CD4-positive, alpha-beta T cell treated with Interleukin-4 for 4 hours (primary cell): ENCODE data around the gene BRSK2.

ENCODE experiments used
- DNase-seq: peaks from one replicate; pipeline ENCODE4 v3.0.0-alpha.2; 2020

Gene BRSK2

DNA sequence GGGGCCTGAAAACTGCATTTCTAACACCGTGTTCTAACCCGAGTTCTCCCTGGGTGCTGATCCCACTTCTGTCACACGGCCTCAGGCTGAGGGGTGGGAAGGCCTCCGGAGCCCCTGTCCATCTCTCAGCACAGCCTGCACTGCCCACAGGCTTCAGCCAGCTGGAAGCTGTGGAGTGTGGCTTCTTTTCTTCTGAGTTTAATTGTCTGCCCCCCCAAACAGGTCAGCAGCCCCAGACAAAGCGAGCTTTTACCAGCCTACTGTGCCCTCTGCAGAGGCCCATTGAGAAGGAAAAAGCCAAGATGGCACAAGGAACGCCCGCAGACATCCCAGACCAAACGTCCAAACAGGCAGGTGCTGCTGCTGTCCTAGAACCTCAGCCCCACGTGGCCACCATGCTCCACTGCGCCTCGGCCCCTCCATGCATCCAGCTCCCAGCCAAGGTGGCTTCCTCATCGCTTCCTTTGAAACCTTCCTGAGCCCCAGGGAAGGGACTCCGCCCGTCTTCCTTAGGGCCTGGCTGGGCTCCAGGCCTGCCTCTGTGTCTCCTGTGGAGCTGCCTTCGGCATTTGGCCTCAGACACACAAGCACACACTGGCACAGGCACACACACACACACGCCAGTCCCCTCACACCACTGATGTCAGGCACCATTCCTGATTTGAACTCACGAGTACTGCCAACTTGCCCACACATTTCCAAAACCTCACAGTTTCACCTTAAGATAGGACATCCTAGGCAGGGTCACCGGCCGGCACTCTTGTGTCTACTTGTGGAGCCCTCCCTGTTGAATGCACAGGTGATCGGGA lies 95.2 kb downstream of the BRSK2 start:
- no peak for DNase-seq

DNA sequence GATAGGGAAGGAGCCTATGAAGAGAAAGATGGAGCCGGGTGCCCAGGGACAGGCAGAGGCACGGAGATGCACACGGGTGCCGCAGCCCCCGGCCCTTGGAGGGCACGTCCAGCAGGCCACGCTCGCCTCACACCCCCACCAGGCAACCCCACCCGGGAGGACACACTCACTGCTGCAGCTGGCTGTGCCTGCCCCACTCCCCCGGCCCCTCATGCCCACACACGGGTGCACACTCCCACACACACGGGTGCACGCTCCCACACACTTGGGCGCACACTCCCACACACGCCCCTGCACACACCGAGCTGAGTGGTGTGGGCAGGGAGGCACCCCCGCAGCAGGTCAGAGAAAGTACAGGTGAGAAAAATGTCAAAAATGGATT lies 95.8 kb downstream of the BRSK2 start:
- no peak for DNase-seq

DNA sequence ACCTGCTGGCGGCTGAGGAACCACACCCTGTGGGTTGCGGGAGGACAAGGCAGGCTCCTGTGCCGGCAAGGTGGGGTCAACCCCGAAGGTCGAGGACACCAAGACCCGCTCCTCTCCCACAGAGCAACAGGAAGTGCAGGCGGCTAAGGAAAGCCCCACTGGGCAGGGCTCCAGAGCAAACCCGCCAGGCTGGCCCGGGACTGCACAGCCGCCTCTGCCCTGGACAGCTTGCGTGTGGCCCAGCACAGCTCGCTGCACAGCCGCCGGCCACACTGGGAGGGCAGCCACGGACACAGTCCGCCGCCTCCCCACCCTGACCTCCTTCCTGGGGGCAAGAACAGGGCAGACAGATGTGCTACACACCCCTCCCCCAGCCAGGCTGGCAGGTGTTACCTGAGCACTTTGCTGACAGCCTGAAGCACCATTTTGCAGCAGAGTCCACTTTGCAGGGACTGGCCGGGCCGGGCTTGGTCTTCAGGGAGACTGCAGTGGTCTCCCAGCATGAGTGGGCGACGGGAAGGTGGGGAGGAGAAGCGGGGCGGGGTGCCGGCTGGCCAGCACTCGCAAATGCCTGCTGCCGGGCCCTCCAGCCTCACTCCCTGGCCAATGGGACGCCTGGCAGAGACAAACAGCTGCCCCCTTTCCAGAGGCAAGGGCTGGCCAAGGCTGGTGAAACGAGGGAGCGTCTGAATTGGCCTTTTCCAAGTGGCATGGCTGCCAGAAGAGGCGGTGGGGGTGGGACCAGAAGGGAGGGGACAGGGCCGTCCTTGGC lies 96.5 kb downstream of the BRSK2 start, which contains the start of gene MOB2:
TSS of gene MOB2 (minus strand) at position 726 of the 772 bp plus-strand sequence. CDS start at position 503, 223 bp downstream.
- DNase-seq, result no peak

DNA sequence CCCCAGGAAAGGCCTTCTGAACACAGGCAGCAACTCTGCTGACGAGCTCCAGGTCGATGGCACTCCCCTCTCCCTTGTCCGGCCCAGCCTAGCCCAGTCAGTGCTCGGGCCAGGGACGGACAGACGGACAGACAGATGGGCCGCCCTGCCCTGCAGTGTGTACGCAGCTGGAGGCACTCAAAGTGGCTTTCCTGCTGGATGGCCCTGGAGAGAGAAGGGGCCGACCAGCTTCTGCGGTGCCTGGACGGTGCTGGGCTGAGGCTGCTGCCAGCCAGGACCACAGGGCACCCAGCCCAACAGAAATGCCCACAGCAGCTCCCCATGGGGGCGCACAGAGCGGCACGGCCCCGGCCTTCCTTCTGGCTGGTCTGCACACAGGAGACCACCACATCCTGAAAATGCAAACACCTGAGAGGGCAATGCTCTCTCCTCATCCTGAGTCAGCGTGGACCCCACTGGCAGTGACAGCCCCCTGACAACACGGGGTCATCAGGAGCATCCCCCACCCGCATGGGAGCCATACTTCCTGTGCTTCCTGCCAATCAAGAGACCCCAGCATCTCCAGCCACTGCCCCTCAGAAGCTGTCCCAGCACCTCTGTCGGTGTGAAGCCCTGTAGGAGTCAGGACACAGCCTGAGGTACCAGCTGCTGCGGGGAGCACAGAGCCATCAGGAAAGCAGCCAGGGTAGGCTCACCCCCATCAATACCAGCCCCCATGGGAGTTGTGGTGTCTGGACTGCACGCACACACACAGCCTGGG lies 97.5 kb downstream of the BRSK2 start:
- no peak for DNase-seq

DNA sequence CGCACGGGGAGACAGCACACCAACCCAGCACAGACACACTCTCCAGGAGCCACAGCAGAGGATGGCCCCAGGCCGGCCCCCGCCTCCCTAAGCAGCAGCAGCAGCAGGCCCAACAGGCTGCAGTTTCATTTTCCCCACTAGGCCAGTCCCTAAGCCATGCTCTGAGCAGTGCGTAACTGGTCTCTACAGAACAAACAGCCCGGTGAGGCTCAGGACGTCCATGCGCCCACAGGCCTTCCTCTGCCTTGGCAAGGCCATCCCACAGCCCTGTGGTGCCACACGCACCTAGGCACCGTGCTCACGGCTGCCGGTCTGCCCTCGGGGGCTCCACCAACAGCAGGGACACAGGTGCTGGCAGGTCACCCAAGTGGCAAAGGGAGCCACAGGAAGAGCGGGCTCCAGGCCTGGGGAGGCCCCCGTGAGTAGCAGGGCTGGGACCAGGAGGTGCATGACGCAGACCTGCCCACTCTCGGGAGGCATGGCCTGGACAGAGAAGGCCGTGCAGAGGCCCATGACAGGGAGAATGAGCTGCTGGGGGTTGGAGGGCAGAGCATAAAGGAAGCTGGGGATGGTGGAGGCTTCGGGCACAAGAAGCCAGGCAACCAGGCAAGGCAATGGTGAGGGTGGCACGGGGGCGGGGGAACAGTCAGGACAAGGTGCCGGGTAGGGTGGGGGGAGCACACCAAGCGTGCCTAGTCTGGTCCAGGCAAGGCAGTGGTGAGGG lies 98.3 kb downstream of the BRSK2 start:
- no peak for DNase-seq

DNA sequence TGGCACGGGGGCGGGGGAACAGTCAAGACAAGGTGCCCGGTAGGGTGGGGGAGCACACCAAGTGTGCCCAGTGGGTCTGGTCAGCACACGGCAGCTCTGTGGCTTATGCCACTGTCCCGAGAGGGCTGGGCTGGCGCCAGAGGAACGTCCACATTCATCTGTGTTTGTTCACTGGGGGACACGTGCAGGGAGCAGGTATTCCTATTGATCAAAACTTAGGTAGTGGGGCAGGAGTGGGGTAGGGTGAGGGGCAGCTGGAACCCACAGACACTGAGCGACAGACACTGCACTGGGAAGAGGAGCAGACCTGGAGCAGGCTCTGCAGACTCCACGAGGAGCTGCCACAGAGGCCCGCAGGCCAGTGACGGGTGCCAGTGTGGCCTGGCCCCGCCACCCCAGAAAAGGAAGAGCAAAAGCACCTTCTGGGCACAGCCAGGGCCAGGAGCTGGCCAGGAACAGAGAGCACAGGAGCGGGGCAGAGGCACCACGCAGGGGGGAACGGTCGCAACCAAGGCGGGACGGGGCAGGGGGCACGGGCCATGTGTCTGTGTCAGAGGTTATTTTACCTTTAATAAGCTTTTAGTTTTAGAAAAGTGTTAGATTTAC lies 98.9 kb downstream of the BRSK2 start:
- no peak for DNase-seq

DNA sequence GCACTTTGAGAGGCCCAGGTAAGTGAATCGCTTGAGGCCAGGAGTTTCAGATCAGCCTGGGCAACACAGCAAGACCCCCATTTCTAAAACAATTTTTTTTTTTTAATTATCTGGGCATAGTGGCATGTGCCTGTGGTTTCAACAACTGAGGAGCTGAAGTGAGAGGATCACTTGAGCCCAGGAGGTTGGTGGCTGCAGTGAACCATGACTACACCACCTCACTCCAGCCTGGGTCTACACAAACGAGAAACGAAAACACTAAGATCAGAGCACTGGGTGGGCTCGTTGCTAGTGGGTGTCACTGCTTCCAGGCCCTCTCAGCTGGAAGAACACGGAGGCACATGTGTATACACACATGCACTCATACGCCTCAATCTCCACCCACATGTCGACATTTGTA lies 100.9 kb downstream of the BRSK2 start:
- DNase-seq, result no peak

DNA sequence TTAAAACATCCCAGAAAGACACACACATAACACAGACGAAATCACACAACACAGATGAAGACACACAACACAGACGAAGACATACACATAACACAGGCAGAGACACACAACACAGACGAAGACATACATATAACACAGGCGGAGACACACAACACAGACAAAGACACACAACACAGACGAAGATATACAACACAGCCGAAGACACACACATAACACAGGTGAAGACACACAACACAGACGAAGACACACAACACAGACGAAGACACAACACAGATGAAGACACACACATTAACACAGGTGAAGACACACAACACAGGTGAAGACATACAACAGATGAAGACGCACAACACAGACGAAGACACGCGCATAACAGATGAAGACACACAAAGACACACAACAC lies 101.6 kb downstream of the BRSK2 start:
- no peak for DNase-seq

DNA sequence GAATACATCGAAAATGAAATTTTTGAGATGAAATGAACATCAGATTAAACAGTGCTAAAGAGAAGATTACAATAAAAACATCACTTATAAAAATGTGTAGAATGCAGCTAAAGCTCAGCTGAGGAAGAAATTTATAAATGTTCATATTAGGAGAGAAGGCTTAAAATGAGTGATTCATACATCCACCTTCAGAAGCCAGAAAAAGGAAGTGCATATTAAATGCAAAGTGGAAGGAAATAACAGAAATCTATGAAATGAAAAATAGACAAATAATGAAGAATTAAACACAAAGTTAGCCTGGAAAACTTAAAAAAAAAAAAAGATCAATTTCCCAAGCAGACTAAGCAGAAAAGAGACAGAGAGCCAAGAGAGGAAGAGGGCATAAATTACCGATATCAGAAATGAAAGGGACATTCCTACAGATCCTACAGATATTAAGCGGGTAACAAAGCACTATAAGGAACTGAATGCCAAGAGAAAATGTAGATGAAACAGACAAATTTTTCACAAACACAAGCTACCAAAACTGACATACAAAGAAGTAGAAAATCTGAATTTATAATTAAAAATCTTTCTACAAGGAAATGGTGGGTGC lies 104.0 kb downstream of the BRSK2 start:
- no peak for DNase-seq

DNA sequence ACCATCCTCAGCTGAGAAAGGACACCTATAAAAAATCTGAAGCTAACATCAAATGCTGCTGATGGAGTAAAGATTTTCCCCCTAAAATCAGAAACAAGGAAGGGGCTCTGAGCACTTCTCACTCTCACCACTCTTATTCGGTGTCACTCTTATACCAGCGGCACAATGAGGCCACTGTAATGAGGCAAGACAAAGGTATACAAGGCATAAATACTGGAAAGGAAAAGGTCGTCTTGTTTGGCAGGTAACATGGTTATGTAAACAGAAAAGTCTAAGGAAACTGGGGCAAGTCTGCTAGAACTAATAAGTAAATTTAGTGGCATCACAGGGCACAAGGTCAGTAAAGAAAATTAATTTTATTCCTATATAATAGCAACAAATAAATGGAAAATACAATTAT lies 104.9 kb downstream of the BRSK2 start:
- no peak for DNase-seq

DNA sequence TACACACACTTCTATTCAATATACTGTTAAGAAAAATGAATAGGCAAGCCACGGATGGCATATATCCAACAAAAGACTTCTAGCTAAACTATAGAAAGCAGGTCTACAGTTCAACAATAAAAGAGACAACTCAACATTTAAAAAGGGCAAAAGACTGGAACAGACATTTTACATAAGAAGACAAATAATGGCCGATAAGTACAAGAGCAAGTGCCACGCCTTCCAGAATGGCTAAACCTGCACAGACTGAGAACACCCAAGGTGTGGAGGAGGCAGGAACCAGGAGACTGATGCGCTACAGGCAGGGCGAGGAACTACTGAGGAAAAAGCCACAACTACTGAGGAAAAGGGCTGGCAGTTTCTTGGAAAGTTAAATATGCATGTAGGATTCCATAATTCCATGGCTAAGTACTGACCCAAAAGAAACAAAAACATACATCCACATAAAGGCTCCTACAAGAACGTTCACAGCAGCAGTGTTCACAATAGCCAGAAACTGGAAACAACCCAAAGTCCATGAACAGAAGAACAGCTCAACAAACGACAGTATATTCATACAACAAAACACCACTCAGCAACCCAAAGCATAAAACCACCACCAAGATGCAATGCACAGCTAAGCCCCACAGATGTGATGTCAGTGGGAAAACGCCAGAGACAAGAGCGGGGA lies 106.5 kb downstream of the BRSK2 start:
- DNase-seq, result no peak

DNA sequence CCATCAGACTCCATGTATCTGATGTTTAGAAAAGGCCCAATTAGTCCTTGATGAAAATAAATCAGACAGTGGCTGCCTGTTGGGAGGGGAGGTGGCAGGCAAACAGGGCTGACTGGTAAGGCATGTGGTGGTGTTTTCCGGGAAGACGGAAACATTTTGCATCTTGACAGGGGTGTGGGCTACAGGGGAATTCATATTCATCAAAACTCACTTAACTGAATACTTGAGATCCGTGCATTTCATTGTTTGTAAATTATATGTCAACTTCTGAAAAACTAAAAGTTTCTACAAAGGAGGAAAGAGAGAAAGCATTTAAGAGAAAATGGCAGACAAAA lies 107.0 kb downstream of the BRSK2 start:
- DNase-seq, result no peak

DNA sequence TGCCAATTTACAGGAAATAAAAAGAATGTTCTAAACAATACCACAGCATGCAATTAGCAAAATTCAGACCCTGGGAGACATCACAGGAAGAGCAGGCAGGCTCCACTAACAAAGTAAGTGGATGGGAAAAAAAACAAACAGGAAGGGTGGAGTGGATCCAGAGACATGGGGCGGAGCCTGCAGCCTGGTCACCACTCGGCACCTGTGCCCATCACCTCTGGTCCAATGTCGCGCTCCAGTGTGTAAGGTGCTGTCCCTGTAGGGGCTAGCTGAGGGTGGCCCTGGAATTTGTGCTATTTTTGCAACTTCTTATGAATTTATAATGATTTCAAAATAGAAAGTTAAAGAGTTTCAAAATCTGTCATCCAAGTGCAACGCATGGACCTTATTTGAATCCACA lies 107.9 kb downstream of the BRSK2 start:
- DNase-seq, result no peak

DNA sequence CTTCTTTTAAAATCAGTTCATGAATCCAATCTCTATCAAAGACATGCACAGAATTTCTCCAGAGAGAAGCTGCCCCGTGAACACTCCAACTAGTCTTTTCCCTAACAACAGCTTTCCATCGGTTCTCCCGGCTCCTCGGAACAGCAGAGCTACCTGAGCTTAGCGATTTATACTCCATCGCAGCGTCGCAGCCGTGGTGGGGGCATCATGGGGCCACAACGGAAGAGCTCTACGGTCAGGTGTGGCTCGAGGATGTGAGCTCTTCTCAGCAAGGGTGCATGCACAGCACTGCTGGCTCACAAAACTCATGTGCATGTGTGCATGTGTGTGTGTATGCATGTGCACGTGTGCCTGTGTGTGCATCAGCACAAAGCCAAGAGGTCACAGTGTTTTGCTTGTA lies 108.5 kb downstream of the BRSK2 start:
- DNase-seq, result no peak

DNA sequence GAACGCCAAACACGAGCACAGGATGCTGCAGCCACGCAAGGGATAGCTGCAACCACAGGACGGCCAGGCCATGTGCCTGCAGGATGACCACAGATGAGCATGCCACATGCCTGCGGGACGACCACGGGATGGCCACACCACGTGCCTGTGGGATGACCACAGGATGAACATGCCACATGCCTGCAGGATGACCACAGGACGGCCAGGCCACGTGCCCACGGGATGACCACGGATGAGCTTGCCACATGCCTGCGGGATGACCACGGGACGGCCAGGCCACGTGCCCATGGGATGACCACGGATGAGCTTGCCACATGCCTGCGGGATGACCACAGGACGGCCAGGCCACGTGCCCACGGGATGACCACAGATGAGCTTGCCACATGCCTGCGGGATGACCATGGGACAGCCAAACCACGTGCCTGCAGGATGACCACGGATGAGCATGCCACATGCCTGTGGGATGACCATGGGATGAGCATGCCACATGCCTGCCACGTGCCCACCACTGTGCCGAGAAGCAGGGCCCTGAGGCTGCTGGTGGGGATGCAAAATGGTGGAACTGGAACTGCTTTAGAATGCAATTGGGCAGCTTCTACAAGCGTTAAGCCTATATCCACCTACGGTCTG lies 109.6 kb downstream of the BRSK2 start:
- DNase-seq, result no peak

DNA sequence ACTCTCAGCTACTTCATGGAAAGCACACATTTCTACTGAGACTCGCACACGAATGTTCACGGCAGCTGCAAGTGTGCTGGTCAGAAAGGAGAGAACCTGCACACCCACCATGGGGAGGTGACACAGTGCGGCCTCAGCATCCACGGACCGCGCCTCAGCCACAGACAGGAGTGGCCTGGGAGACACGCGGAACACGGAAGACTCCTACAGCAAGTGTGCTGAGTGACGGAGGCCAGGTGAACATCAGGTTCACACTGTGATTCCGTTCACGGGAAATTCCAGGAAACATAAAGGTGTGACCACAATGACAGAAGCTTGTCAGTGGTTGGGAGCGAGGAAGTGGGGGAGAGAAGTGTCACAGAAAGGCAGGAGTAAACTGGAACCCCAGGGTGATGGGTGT lies 110.2 kb downstream of the BRSK2 start:
- no peak for DNase-seq

DNA sequence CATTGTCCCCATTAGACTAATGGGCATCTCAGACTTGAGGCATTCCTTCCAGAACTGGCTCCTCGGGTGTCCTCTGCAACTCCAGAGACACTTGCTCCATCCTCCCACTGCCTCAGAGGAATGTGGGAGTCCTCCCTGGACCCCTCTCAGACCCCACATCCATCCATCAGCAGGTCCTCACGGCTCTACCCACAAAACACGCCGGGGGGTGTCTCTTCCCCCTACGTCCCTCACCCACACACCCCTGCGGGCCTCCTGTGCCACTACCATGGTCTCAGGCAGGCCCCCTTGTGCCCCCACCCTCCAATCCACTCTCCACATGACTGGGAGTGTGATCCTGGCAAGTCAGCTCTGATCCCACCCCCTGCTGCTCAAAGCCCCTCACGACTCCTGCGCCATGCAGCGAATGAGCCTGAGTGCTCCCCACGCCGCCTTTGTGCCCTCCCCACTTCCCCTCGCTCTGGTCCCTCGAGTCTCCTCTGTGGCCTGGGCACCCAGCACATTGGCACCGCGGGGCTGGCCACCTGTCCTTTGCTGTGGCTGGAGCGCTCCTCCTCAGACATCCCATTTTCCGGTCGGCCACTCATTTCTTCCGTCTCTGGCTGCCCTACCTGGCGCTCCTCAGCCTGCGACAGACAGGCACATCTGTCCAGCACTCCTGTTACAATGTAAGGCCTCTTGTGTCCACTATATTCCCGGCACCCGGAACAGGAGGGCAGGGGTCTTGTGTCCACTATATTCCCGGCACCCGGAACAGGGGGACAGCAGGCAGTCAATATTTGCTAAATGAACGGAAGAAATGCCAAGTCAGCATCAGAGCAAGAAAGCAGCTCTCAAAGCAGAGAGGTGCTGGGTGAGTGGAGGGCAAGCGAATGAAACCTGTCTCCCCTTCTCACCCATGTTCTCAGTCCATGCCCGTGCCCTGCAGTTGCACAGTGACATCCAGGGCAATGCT lies 111.0 kb downstream of the BRSK2 start:
- no peak for DNase-seq

DNA sequence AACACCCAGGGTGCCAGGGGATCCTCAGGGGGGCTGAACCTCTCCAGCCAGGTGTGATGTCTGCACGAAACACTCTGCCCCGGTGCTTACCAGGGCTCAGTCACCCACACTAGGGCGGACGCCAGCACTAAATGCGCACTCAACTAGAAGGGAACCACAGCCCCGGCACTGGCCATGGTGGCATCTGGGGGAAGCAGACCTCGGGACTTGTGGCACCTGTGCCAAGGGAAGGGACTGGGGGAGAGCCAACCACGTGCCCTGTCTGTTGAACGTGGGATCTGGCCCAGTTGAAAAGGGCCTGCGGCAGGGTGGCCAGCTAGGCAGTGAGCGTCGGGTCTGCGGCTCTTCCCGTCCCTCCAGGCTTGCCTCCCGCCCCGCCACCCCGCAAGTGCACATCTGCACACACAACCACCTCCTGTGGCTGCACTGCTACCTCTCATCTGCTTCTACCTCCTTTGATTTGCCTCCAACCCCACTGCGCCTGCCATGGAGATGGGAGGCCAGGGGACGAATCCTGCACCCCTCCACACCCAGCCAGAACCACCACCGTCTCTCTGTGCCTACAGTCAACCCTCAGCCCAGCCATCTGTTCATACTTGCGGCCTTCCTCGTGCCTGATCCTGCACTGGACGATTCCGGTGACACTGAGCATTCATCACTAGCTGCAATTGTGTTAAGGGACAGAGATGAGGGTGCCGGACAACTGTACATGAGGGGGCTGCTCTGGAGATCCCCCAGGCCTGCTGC lies 111.9 kb downstream of the BRSK2 start:
- DNase-seq, result no peak
